ENCODE measurements around the gene ZNF519.
A peak's percentile ranks its signal among the peaks of the same experiment; 100 is the strongest.
"Not testable (repeated sequence)": the region's sequence is repeated elsewhere in the genome, so short reads cannot be mapped to it uniquely, and the experiment has no call there.

The ZNF519 gene

DNA sequence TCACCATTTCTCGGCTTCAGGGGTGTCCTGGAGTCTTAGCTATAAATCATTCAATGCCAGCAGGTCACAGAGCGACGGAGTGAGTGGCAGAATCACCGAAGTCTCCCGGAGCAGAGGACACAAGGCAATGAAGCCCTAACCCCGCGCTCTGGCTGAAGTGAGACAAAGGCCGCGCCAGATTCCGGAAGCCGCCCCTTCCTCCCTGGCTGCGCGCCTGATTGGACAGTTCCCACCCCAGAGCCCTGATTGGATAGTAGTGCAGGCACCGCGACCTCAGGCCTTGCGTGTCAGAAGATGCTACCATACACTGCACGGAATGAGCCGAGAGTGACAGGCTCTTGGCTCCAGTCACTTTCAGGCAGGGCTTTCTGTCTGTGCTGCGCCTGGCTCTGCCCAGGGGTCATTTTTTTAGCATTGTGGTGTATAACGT lies at the start of gene ZNF519:
Gene ZNF519 (minus strand): TSS at position 165 of the 430 bp plus-strand sequence. CDS start 158 bp downstream, at position 7.
- peak; percentile 92 for DNase-seq

DNA sequence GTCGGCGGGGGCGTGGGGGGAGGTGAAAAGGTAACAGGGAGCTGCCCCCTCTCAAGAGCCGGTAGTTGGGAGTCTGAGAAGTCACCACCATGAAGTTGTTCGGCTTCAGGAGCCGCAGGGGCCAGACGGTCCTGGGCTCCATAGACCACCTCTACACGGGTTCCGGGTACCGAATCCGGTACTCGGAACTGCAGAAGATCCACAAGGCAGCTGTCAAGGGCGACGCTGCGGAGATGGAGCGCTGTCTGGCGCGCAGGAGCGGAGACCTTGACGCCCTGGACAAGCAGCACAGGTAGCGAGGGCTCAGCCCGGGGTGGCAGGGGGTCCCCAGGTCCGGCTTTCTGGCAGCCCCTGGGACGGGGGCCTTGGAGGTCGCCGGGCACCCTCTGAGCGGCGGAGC lies 47.1 kb upstream of the ZNF519 start:
- DNase-seq: no peak

DNA sequence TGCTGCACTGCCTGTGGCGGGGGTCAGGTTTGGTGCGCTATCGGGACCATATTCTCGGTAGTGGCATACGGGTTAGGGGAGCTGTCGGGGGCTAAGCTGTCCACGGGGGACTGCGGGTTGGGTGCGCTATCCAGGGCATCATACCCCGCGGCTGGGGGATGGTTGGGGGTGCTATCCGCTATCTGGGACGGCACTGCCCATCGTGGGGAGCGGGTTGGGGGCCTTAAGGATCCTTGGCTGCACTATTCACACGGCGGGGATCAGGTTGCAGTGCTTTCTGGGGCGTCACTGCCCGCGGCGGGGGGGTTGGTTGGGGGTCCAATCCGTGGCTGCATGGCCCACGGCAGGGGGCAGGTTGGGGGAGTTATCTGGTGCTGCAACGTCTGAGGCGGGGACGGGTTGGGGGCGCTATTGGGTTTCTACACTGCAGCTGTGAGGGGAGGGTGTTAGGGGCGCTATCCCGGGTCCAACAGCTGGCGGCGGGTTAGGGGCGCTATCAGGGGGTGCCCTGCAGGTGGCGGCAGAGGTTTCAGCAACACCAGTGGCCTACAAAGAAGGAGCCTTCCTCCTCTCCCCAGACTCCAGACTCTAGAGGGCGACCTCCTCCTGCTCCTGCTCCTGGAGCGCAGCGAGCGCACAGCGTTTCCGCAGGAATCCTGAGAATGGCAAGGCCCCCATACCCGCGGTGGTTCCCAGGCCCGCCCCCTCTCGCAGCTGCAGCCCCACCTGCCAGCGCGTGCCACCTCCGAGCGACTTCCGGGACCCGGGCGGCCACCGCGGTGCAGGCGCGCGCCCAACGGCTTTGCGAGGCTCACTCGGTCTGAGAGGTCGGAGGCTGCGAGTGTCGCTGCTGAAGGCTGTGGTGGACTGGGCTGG lies 46.3 kb upstream of the ZNF519 start:
- not testable (repeated sequence) for DNase-seq

DNA sequence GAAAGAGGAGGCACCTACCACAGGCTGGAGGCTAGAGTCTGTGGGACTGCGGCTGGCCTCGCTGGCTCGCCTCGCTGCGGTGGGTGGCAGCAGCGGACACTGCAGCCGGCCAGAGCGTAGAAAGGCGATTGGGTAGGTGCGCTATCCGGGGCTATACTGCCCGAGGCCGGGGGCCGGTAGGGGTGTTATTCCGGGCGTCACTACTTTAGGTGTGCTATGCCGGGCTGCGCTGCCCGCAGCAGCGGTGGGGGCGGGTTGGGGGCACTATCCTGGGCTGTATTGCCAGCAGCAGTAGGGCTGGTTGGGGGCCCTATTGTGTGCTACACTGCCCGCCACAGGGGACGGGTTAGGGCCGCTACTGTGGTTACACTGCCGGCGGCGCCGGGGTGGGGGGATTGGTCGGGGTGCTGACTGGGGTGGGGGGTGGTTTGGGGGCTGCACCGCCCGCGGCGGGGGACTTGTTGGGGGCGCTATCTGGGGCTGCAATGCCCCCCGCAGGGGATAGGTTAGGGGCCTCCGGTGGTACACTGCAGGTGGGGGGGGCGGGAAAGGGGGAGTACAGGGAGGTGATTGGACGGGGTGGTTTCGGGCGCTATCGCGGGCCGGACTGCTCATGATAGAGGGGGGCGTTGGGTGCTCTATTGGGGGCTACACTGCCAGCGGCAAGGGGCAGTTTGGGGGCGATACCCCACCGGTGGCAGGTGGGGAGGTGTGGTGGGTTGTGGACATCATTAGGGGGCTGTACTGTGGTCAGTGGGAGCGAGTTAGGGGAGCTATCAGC lies 45.5 kb upstream of the ZNF519 start:
- DNase-seq: not testable (repeated sequence)

DNA sequence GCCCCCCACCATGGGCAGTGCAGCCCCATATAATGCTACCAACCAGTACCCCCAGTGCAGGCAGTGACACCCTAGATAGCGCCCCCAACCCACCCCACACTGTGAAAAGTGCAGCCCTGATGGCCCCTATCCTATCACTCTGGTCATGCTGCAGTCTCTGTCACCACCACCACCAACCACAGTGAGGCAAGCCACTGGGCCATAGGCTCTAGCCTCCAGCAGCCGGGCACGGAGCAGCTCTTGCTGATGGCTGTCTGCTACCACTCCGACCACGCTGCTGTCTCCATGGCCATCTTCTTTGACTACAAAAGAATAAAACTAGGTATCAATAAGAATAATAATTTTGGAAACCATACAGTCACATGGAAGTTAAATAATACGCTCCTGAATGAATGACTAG lies 43.2 kb upstream of the ZNF519 start:
- DNase-seq: not testable (repeated sequence)

DNA sequence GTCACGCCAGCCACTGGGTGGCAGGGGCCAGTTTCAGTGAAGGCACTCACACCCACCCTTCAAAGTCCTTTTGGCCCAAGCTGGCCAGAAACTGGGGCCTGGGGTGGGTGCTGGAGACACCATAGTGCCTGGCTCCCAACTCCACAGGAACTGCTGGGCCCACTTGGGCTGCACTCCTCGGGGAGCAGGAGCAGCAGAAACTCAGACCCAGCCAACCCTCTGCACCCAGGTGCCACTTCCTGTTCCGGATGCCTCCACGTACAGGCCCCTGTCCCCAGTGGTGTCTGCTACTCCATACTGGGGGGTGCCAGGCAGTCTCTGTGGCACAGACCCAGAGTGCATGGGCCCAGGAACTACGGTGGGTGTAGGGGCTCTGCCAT lies 42.5 kb upstream of the ZNF519 start:
- DNase-seq: no peak

DNA sequence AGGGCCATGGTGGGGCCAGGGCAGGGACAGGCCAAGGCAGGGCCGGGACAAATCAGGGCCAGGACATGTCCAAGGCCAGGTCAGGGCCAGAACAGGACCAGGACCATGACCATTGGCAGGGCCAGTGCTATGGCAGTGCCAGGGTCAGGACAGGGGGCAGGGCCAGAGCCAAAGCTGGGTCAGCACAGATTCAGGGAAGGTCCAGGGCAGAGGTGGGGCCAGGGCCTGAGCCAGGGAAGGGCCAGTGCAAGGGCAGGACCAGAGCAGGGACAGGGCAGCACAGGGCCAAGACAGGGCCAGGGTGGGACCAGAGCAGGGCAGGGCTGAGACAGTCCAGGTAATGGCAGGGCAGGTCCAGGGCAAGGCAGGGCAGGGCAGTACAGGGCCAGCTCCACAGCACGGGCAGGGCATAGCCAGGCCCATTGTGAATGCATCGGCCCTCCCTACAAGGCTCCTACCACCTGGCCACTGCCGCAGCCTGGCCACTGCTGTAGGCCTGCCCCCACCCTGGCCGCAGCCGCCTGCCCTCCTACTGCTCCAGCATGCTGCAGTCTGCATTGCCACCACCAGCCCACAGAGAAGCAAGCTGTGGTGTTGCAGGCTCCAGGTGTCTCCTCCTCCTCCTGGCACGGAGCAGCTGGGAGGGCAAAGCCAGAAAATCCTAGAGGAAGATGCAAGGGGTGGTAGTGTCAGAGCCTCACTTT lies 41.9 kb upstream of the ZNF519 start:
- DNase-seq: not testable (repeated sequence)

DNA sequence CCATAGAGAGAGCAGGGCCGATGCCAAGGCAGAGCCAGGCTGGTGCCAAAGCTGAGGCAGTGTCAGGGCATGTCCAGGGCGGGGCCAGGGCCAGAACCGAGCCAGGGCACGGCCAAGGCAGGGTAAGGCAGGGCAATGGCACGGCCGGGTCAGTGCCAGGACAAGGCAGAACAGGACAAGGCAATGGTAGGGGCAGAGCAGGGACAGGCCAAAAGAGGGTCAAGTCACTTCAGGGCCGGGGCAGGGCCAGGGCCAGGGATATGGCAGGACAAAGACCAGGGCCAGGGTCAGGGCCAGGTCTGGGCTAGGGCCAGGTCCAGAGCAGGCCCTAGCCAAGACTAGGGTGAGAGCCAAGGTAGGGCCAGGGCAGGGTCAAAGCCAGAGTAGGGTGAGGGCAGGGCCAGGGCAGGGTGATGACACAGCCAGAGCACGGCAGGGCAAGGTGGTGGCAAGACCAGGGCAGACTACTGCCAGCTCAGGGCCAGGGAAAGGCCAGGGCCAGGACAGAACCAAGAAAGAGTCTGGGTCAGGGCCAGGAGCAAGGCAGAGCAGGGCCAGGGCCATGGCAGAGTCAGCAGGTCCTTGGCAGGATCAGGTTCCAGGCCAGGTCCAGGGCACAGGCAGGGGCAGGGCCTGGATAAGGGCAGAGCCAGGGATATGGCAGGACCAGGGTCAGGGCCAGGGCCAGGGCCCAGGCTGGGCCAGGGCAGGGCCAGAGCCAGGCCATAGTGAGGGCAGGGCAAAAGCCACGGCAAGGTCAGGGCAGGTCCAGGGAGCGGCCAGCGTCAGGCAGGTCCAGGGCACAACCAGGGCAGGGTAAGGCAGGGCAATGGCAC lies 41.1 kb upstream of the ZNF519 start:
- DNase-seq: not testable (repeated sequence)

DNA sequence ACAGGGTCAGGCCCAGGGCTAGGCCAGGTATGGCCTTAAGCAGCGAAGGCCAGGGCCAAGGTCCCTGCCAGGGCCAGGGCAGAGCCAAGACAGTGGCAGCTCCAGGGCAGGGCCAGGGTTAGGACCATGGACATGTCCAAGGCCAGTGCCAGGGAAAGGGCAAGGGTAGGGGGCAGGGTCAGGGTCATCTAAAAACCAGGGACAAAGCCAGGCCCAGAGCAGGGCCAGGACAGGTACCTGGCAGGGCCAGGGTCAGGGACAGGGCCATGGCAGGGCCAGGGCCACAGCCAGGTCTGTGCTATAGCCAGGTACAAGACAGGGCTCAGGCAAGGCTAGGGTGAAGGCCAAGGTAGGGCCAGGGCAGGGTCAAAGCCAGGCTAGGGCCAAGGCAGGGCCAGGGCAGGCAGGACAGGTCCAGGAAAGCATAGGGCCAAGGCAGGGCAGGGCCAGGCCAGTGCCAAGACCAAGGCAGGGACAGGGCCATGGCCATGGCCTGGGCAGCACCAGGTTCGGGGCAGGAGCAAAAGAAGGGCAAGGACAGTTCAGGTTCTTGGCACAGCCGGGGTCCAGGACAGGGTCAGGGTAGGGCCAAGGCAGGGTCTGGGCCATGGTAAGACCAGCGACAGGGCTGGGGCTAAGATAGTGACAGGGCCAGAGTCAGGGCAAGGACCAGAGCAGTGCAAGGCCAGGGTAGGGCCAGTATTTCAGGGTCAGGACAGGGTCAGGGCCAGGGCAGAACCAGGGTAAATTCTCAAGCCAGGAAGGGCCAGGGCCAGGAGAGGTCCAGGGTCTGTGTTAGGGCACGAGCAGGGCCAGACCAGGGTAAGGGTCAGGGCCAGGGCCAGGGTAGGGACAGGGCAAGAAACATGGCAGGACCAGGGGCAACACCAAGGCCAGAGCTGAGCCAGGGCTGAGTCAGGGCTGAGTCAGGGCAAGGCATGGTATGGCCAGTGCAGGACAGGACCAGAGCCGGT lies 40.2 kb upstream of the ZNF519 start:
- not testable (repeated sequence) for DNase-seq

DNA sequence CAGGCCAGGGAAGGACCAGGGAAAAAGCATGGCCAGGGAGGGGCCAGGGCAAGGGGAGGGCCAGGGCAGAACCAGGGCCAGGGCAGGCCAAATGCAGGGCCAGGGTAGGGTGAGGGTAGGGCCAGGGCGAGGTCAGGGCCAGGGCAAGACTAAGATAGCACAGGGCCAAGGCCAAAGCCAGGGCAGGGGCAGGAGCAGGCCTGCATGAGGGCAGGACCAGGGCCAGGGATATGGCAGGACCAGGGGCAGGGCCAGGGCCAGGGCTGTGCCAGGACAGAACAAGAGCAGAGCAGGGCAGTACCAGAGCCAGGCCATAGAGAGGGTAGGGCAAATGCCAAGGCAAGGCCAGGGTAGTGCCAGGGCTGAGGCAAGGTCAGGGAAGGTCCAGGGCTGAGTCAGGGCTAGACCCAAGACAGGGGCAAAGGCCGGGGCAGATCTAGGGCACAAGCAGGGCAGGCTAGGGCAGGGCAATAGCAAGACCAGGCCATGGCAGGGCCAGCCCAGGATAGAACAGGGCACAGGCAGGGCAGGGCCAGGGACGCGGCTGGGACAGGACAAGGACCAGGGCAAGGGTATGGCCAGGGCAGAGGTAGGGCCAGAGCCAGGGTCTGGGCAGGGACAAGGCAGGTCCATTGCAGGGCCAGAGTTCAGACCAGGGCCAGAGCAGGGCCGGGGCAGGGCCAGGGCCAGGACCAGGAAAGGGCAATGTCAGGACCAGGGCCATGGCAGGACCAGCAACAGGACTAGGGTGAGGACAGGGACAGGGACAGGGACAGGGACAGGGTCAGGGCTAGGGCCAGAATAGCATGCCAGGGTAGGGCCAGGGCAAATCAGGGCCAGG lies 39.3 kb upstream of the ZNF519 start:
- not testable (repeated sequence) for DNase-seq

DNA sequence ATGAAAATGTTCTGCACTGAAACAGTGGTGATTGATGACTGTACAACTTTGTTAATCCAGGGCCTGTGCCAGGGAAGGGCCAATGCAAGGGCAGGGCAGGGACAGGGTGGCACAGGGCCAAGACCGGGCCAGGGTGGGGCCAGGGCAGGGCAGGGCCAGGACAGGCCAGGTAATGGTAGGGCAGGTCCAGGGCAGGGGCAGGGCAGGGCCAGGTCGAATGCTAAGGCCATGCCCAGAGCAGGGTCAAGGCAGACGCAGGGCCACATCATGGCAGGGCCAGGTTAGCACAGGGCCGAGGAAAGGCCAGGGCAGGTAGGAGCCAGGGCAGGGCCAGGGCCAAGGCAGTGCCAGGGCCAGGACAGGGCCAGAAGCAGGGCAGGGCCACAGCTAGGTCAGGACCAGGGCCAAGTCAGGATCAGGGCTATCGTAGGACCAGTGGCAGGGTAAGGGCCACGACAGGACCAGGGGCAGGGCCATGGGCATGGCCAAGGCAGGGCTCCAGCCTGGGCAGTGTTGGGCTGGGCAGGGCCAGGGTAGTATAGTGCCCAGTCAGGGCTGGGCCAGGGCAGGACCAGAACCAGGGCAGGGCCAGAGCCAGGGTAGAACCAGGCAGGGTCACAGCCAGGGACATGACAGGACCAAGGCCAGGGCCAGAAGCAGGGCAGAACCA lies 38.3 kb upstream of the ZNF519 start:
- DNase-seq: not testable (repeated sequence)

DNA sequence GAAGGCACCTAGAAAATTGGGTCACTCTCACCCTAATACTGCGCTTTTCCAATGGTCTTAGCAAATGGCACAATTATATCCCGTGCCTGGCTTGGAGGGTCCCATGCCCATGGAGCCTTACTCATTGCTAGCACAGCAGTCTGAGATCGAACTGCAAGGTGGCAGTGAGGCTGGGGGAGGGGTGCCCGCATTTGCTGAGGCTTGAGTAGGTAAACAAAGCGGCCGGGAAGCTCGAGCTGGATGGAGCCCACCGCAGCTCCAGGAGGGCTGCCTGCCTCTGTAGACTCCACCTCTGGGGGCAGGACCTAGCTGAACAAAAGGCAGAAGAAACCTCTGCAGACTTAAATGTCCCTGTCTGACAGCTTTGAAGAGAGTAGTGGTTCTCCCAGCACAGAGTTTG lies 30.7 kb upstream of the ZNF519 start:
- DNase-seq: not testable (repeated sequence)

DNA sequence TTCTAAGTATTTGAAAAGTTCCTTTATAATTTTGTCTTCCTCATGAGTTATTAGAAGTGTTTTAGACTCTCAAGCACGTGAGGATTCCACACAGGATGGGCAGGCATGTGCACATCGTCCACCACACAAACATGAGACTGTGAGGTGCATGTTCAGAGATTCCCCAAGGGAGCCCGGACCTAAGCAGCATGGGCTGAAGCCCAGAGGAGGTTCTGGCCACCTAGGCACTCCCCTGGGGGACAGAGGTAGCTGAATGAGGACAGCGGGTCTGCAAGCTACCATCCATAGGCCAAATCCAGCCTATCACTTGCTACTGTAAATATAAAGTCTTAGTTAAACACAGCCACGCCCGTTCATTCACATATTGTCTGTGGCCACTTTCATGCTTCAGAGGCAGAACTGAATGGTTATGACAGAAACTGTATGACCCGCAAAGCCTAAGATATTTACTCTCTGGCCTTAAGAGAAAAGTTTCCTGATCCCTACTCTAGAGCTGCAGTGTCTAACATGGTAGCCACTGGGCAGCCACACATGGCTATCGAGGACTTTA lies 19.4 kb upstream of the ZNF519 start:
- DNase-seq: not testable (repeated sequence)

DNA sequence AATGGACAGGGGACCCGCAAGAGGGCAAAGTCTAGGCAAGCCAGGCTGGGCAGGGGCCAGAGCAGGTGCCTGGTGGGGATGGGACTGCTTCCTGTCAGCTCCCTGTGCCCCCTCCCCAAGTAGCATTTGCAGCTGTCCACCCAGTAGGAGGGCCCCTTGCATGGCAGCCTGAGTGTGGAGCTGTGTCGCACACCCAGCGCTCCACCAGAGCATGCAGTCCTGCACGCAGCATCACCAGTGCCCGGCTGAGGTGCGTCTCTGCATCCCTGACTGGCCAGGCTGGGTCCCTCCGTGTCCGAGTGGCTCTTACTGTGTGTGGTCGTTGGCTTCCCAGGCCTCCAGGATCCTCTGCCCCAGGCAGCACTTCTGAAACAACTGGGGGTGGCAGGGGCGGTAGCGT lies 18.5 kb upstream of the ZNF519 start:
- DNase-seq: not testable (repeated sequence)

DNA sequence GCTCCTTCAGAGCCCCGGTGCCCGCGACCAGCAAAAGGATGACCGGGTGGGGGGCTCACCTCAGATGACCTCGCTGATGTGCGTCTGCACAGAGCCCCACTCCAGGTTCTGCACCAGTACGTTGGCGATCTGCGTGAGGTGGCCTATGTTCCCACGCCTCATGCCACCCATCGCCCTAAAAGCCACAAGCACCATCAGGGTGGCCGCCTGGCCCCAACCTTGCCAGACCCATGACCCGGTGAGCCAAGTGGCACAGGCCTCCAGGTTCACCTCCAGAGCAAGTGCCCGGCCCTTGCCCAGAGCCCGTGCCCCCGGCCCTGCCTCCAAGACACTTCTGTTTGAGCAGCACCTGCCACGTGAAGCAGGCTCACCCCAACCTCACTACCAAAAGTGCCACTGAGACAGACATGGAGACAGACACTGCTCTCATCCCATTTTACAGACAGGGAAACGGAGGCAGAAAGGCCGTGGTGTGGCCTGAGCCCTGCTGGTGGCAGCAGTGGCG lies 17.7 kb upstream of the ZNF519 start:
- DNase-seq: not testable (repeated sequence)

DNA sequence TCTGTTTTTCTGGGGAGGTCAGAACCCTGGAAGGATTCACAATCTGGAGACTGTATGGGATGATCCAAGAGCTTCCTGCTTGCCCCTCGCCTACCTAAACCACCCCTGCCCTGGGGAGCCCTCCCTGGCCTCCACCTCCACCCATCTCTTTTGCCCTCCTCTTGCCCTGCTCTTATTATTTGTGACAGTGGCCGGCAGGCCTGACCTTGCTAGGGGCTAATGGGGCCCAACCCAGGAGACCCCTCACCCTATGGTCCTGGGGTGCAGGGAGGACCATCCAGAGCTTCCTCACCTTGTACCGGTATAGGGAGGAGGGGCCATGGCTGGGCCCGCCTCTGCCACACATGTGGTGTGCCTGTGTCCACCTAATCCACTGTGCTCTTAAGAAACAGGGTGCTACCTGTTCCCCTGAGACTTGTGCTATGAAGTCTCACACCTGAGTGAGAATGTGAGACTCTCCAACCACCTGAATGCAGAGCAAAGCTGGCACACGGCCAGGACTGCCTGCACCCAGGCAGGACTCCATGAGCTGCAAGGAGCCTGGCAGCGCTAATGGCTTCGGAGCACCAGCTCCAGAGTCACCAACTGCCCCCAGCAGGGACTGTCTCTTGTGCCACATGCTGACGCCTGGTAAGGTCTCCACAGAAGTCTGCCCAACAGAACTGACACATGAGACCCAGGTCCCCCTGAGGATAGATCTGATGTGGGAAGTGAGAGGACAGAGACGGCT lies 17.1 kb upstream of the ZNF519 start:
- not testable (repeated sequence) for DNase-seq

DNA sequence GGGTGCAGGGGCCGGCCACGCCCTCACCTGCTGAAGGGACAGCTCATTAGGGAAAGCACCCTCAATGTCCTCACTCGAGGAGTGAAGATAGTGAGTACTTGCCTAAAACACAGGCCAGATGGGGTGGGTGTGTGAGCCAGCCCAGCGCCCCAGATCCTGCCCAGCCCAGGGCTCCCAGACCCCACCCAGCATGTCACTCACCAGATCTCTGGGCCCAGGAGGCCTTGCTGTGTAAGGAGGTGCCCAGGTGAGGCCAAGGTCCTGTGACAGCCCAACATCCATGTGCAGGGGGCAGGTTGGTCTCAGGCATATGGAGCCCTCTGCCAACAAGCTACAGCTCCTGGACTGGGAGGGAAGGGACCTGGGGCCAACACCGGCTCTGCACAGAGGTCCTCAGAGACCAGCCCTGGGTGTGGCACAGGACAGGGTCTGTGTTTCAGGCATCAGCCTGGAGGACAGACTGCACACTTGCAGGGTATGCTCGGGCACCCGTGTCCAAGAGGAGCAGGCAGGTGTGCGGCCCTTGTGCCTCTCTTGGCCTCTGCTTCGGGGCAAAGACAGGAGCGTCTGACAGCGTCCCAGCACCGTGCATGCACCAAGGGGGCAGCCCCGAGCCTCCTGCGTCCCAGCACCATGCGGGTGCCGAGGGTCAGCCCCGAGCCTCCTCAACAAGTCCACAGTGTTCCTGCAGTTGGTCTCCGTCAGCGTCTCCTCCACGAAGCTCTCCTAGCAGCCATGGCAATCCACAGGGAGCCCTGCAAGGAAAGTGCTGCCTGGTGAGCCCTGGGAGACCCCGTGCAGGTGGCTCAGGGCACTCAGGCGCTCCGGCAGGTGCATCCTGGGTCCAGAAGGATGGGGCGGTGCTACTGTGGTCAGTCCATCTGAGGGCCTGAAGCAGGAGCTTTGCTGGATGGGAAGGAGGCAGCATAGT lies 16.0 kb upstream of the ZNF519 start:
- DNase-seq: not testable (repeated sequence)

Data from NCI-H1694 (cell line).